HCT116 (cell line): Measurements from ENCODE around the gene CCDC86. TPM values are rescaled to one million over a fixed set of nuclear protein-coding genes. Genes with fewer than 3 reads are reported as not detected.

ENCODE experiments used
- ATAC-seq: fragments of 200-7000 bp; cut with Tn5 transposase; 2 replicates; pipeline ENCODE4 v1.9.1; 2020; ENCODE audit warnings: mild to moderate bottlenecking, moderate library complexity
- BruUV-seq: library from RNA; stranded (reverse); fragments of 400-500 nt; replicated peaks from 2 replicates; lab custom pipeline; 2021; lab: Mats Ljungman, UMichigan
- CTCF ChIA-PET: fragments of 300-600 bp; sonication (Branson Sonifier 250); formaldehyde crosslinking; loops from one replicate; lab custom pipeline; 2021; ENCODE audit warnings: antibody characterized with exemption; lab: Charles Lee
- POLR2A ChIA-PET: fragments of 300-600, 350-600 bp; sonication (Branson Sonifier 250); formaldehyde crosslinking; loops from one replicate; lab custom pipeline; 2021; ENCODE audit warnings: antibody characterized with exemption; lab: Charles Lee
- RAD21 ChIA-PET, 2 experiments: fragments of 300-600 bp; sonication (Branson Sonifier 250); formaldehyde crosslinking; loops; one replicate each; lab custom pipeline; 2023; ENCODE audit warnings: low total read pairs in 2 of 2; ENCODE audit not compliant: uncharacterized antibody in 2 of 2, unreplicated experiment in 2 of 2, low non-redundant PET in 1 of 2; lab: Charles Lee
- DNase-seq: peaks from one replicate; pipeline ENCODE4 v3.0.0-alpha.2; 2010; ENCODE audit warnings: low read depth, low spot score
- H2AFZ ChIP-seq: fragments of 200-600 bp; shearing (Covaris generic), sonication (generic); 2 replicates; pipeline ENCODE4 v1.6.1; 2017; ENCODE audit warnings: low read depth, mixed run types, mixed read lengths, antibody characterized with exemption, low read length; ENCODE audit not compliant: poor library complexity, severe bottlenecking
- H3K27ac ChIP-seq: 2 replicates; pipeline ENCODE4 v1.5.1; 2012; ENCODE audit warnings: low read depth, low read length
- H3K27me3 ChIP-seq: fragments of 200-600 bp; sonication (generic); 2 replicates; pipeline ENCODE4 v1.6.1; 2016; ENCODE audit warnings: mixed run types, low read length, mixed read lengths; ENCODE audit not compliant: insufficient read depth
- H3K36me3 ChIP-seq, 2 experiments: fragments of 200-500 bp in 1 of 2; fragments of 200-600 bp in 1 of 2; sonication (Bioruptor generic) in 1 of 2; sonication (generic) in 1 of 2; 2 replicates each; pipeline versions ENCODE4 v1.5.1 to v1.6.1; 2014 to 2016; ENCODE audit warnings: low read length in 2 of 2, inconsistent platforms in 1 of 2, mixed read lengths in 1 of 2, mixed run types in 1 of 2; ENCODE audit not compliant: insufficient read depth in 2 of 2, control insufficient read depth in 1 of 2
- H3K4me1 ChIP-seq, 2 experiments: fragments of 200-600 bp in 1 of 2; sonication (generic) in 1 of 2; 2 replicates each; pipeline versions ENCODE4 v1.5.1 to v1.6.1; 2012 to 2017; ENCODE audit warnings: low read length in 2 of 2, inconsistent platforms in 1 of 2, mild to moderate bottlenecking in 1 of 2, mixed read lengths in 1 of 2, mixed run types in 1 of 2, moderate library complexity in 1 of 2; ENCODE audit not compliant: insufficient read depth in 2 of 2, control insufficient read depth in 1 of 2
- H3K4me2 ChIP-seq: fragments of 200-600 bp; sonication (generic); 2 replicates; pipeline ENCODE4 v1.6.1; 2017; ENCODE audit warnings: mixed run types, low read length, mixed read lengths
- H3K4me3 ChIP-seq, 2 experiments: fragments of 200-600 bp in 1 of 2; sonication (generic) in 1 of 2; replicated peaks in 1 of 2; 2 replicates each; pipeline ENCODE4 v1.5.1; 2011 to 2016; ENCODE audit warnings: low read length in 2 of 2, control low read depth in 1 of 2, low read depth in 1 of 2, mild to moderate bottlenecking in 1 of 2, mixed read lengths in 1 of 2, mixed run types in 1 of 2
- H3K79me2 ChIP-seq: fragments of 200-600 bp; sonication (generic); 2 replicates; pipeline ENCODE4 v1.6.1; 2017; ENCODE audit warnings: mild to moderate bottlenecking, mixed run types, low read length, moderate library complexity, mixed read lengths; ENCODE audit not compliant: insufficient read depth
- H3K9ac ChIP-seq: fragments of 200-600 bp; sonication (generic); 2 replicates; pipeline ENCODE4 v1.6.1; 2016; ENCODE audit warnings: low read length, mixed read lengths
- H3K9me2 ChIP-seq: fragments of 200-600 bp; sonication (generic), shearing (Covaris generic); 2 replicates; pipeline ENCODE4 v1.6.1; 2017; ENCODE audit warnings: mixed run types, mild to moderate bottlenecking, moderate library complexity; ENCODE audit not compliant: insufficient read depth
- H3K9me3 ChIP-seq, 2 experiments: fragments of 200-500 bp in 1 of 2; fragments of 200-600 bp in 1 of 2; sonication (Bioruptor generic) in 1 of 2; sonication (generic) in 1 of 2; 2 replicates each; pipeline ENCODE4 v1.6.1; 2014 to 2017; ENCODE audit warnings: low read length in 2 of 2, mixed read lengths in 2 of 2, inconsistent platforms in 1 of 2, low read depth in 1 of 2, mild to moderate bottlenecking in 1 of 2, mixed run types in 1 of 2, moderate library complexity in 1 of 2; ENCODE audit not compliant: control insufficient read depth in 1 of 2, insufficient read depth in 1 of 2
- H4K20me1 ChIP-seq: fragments of 200-600 bp; sonication (generic), shearing (Covaris generic); 2 replicates; pipeline ENCODE4 v1.6.1; 2017; ENCODE audit warnings: mixed run types, mild to moderate bottlenecking, moderate library complexity; ENCODE audit not compliant: insufficient read depth
- CEBPB ChIP-seq: IDR thresholded peaks from 2 replicates; pipeline ENCODE4 v1.6.1; 2012; ENCODE audit warnings: low read depth
- CTCF ChIP-seq, 3 experiments: fragments of 200-600 bp in 1 of 3; sonication (generic) in 1 of 3; IDR thresholded peaks in 2 of 3; conservative IDR thresholded peaks in 1 of 3; 2 replicates each; pipeline ENCODE4 v1.5.1; 2012 to 2017; ENCODE audit warnings: low read depth in 2 of 3, low read length in 2 of 3, antibody characterized with exemption in 1 of 3, borderline replicate concordance in 1 of 3, control low read depth in 1 of 3, mild to moderate bottlenecking in 1 of 3, mixed read lengths in 1 of 3, mixed run types in 1 of 3, moderate library complexity in 1 of 3; ENCODE audit not compliant: insufficient read depth in 1 of 3
- EGR1 ChIP-seq: IDR thresholded peaks from 2 replicates; pipeline ENCODE4 v1.6.1; 2012; ENCODE audit warnings: low read depth
- ELF1 ChIP-seq: IDR thresholded peaks from 2 replicates; pipeline ENCODE4 v1.6.1; 2012; ENCODE audit warnings: low read depth, borderline replicate concordance
- EZH2 ChIP-seq: fragments of 200-600 bp; sonication (generic); IDR thresholded peaks from 2 replicates; pipeline ENCODE4 v1.6.1; 2017; ENCODE audit warnings: antibody characterized with exemption, mixed run types
- EZH2phosphoT487 ChIP-seq: fragments of 200-600 bp; IDR thresholded peaks from 2 replicates; pipeline ENCODE4 v1.6.1; 2018; ENCODE audit warnings: antibody characterized with exemption, borderline replicate concordance
- FOSL1 ChIP-seq: IDR thresholded peaks from 2 replicates; pipeline ENCODE4 v1.6.1; 2012; ENCODE audit warnings: low read depth
- MAX ChIP-seq: IDR thresholded peaks from 2 replicates; pipeline ENCODE4 v1.6.1; 2012
- SP1 ChIP-seq: IDR thresholded peaks from 2 replicates; pipeline ENCODE4 v1.6.1; 2012; ENCODE audit warnings: low read depth
- SRF ChIP-seq: IDR thresholded peaks from 2 replicates; pipeline ENCODE4 v1.6.1; 2012; ENCODE audit warnings: low read depth
- TCF7L2 ChIP-seq: IDR thresholded peaks from 2 replicates; pipeline ENCODE4 v1.7.0; 2011; ENCODE audit warnings: borderline replicate concordance, inconsistent platforms; ENCODE audit not compliant: insufficient read depth, insufficient read length; ENCODE audit errors: extremely low read depth
- YY1 ChIP-seq: IDR thresholded peaks from 2 replicates; pipeline ENCODE4 v1.6.1; 2011; ENCODE audit warnings: low read length, low read depth, moderate library complexity, mild to moderate bottlenecking; ENCODE audit not compliant: insufficient replicate concordance; ENCODE audit errors: extremely low read depth
- ZBTB33 ChIP-seq: IDR thresholded peaks from 2 replicates; pipeline ENCODE4 v1.6.1; 2011; ENCODE audit warnings: mild to moderate bottlenecking, low read length, moderate library complexity; ENCODE audit not compliant: insufficient replicate concordance; ENCODE audit errors: extremely low read depth
- ZFX ChIP-seq: fragments of 450-650 bp; IDR thresholded peaks from 2 replicates; pipeline ENCODE4 v1.6.1; 2017
- ZNF274 ChIP-seq: fragments of 200-500 bp; sonication (Bioruptor generic); IDR thresholded peaks from 2 replicates; pipeline ENCODE4 v1.6.1; 2014; ENCODE audit warnings: mild to moderate bottlenecking, low read depth, low read length, inconsistent platforms
- intact Hi-C: fragments of 100-400 bp; cut with micrococcal nuclease; formaldehyde crosslinking; loops from 2 replicates; pipeline ENCODE4 v1.10.0; 2022
- total RNA-seq: library from RNA; stranded (reverse); gene quantifications from one replicate; pipeline ENCODE4 v1.2.1, GENCODE V29; 2021; ENCODE audit not compliant: unreplicated experiment

The CCDC86 gene
- total RNA-seq, 1 experiment from 2014 or later = 69.6 TPM

- DNase-seq = no peak
- H2AFZ ChIP-seq = no peak overlapping the region
- BruUV-seq = no TSS peak
- no peaks in the 10 kb centered on the region for H3K79me2 ChIP-seq
- H3K27ac ChIP-seq = no peak overlapping the region
- no peaks in the 10 kb centered on the region for H3K4me1 ChIP-seq
- POLR2A ChIA-PET = no interaction called here
- no peaks in the 10 kb centered on the region for H3K9me2 ChIP-seq
- peaks cover 13% of the 10 kb centered on the region for H3K27me3 ChIP-seq
- intact Hi-C loops = no loop called here
- RAD21 ChIA-PET = no interaction called here
- H3K9me3 ChIP-seq = no peaks in the 10 kb centered on the region
- ATAC-seq = no peak
- CTCF ChIA-PET = no interaction called here
- H3K4me2 ChIP-seq = no peak overlapping the region
- TF ChIP-seq ELF1 = no peak
- TF ChIP-seq ZFX = no peak
- TF ChIP-seq EZH2phosphoT487 = no peak
- no peak for TF ChIP-seq SP1
- H3K36me3 ChIP-seq = no peaks in the 10 kb centered on the region
- no peak overlapping the region for H3K9ac ChIP-seq
- H4K20me1 ChIP-seq = no peaks in the 10 kb centered on the region
- no peak overlapping the region for H3K4me3 ChIP-seq
Measured at GRCh38 chr11:60797846-60798630, 43.9 kb upstream of the CCDC86 start.

DNA sequence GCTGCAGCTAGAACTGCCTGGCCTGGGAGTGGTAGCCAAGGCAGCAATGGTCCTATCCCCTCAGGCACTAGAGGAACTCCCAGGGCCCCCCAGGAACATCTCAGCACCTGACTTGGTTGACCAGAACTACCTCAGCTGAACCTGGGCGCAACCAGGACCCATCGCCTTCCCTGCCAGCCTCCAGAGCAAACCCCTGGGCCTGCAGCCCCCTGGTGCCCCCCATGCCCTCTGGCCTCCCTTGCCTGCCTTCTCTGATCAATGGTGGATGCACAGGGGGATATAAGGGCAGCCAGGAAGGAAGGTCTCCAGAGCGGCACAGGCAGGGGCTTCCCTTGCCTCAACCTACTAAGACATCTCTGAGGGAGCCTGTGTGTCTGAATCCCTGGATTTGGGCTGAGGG, 43.3 kb upstream of the CCDC86 start:
- Histone ChIP-seq H3K4me3 (no peak overlapping the region), H3K27me3 (peaks cover 13% of the 10 kb centered on the region), H3K9me3 (no peaks in the 10 kb centered on the region), H3K9me2 (no peaks in the 10 kb centered on the region), H3K36me3 (no peaks in the 10 kb centered on the region), H2AFZ (no peak overlapping the region), H3K9ac (no peak overlapping the region), H4K20me1 (no peaks in the 10 kb centered on the region), H3K79me2 (no peaks in the 10 kb centered on the region), H3K27ac (no peak overlapping the region), H3K4me2 (no peak overlapping the region), H3K4me1 (no peaks in the 10 kb centered on the region)
- no peak for DNase-seq
- ChIA-PET POLR2A (no interaction called here), RAD21 (no interaction called here), CTCF (no interaction called here)
- ATAC-seq = no peak
- no TSS peak for BruUV-seq
- TF ChIP-seq YY1 (no peak), EGR1 (no peak), ZNF274 (no peak), ZFX (no peak), CTCF (IDR thresholded peaks at IDR 0.05 in 2 of 3, conservative IDR thresholded peaks at IDR 0.05 in 1 of 3; ENCODE audit: borderline replicate concordance in 1 of 3, insufficient read depth in 1 of 3, low read depth in 2 of 3, low read length in 2 of 3) (no peak), MAX (no peak), ZBTB33 (no peak), EZH2 (no peak), TCF7L2 (no peak), CEBPB (no peak), FOSL1 (no peak), SRF (no peak)
- intact Hi-C loops = no loop called here
